NCI-H345 (cell line): ENCODE results near the gene COA7.
"Not testable (repeated sequence)": the region's sequence is repeated elsewhere in the genome, so short reads cannot be mapped to it uniquely, and the experiment has no call there.

Experiments used
- DNase-seq: peaks from one replicate; lab custom pipeline; 2025; lab: John Stamatoyannopoulos, UW

The COA7 gene

DNA sequence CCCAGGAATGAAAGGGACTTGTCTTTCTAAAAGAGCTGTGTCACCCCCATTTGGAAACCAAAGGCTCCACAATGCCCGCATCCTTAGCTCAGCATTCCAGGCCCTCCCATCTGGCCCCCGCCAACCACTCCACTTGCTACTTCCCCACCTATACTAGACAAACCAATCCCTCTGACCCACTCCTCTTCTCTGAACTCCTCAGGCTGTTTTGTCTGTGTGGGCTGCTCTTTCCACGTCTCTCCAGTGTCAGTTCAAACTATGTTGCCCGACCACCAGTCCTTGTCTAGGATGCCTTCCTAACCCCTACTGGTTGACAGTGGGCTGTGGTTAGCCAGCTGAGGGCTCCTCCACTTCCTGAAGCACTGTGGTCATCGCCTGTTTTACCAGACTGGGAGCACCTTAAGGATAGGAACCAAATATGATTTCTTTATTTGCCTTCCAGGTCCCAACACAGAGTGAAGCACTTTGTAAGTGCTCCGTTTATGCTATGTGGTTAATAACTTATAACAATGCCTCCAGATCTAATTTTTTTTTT lies 8.1 kb upstream of the COA7 start:
- DNase-seq: no peak

DNA sequence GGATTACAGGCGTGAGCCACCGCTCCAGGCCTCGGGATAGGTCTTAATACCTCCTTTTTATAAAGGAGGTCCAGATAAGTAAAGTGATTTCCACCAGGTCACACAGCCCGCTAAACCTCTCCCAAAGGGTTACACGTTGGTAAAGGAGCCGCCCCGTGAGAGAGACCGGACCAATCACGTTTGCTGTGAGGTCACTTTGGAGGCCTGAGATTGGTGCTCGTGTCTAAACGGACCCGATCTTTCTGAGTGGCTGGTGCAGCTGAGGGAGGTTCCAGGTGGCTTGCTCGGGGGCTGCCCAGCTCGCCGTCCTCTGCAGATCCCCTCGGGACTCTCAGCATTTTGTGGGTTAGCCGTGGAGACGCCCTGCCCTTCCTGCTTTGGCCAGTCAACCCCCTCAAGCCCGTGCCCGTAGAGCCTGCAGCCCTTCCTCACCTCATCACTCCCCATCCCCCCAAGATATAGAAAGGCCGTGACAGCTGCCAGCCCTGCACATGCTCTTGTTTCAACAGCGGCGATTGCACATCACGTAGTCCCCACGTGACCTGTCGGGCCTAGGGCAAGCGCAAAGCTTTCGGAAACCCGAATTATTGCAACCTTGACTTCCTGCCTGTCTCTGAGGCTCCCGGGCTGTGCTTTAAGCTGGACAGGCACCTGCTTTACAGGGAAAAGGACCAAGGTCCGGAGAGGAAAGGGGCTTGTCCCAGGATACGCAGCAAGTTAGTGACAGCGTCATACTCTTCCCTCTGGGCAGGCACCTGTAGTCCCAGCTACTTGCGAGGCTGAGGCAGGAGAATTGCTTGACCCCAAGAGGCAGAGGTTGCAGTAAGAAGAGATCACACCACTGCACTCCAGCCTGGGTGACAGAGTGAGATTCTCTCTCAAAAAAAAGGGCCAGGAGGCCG lies 5.0 kb upstream of the COA7 start:
- peak; percentile 93 for DNase-seq

DNA sequence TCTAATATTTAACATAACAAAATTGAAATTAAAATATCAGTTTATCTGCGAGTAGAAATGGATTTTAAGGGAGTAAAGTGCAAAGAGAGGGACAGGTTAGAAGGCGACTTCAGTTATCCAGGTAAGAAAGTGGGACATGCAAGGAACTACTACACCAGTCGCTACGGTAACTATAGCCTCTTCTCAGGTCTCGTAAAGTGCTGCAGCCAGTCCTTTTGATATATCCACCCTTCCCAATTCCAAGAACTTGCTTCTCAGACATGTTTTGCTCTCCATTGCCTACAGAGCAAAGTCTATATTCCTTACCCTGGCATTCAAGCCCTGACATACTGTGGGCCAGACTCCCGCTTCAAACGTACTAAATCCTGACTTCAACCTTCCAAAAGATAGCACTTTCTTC lies 2.5 kb downstream of the COA7 start:
- DNase-seq: no peak

DNA sequence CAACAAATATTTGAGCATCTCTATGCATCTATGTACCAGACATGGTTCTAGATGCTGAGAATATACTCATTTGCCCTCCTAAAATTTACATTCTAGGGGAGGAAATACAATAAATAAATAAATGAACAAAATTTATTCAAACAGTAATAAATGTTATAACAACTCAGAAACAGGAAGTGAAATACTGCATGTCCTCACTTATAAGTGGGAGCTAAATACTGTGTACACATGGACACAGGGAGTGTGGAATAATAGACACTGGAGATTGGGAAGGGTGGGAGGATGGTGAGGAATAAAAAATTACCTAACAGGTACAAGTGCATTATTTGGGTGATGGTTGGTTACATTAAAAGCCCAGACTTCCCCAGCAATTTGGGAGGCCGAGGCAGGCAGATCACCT lies 4.3 kb downstream of the COA7 start:
- DNase-seq: no peak

DNA sequence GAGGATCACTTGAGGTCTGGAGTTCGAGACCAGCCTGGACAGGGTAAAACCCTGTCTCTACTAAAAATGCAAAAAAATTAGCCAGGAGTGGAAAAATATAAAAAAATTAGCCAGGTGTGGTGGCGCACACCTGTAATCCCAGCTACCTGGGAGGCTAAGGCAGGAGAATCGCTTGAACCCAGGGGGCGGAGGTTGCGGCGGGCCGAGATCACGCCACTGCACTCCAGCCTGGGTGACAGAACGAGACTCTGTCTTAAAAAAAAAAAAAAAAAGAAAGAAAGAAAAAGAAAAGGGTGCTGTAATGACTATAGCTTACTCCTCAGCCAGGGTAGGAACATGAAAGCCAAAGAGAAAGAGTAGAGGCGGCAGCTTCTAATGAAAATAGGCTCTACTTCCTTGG lies 4.8 kb downstream of the COA7 start:
- DNase-seq: not testable (repeated sequence)

DNA sequence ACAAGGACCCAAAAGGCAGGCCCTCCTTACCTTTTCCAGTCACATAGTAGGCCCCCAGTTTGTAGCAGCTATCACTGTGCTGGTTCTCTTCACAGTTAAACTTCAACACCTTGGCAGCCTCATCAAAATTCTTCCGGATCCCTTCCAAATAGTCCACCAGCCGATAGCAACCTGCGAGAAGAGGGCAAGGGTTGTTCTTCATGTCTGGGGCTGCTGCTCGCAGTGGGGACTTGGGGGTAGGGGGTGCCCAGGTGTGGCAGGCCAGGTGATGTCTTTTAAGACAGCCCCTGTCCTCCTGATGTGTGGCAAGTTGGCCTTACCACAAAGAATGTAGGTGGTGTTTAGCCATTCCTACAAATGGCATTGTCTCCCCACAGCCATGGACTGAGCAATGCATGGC lies 5.5 kb downstream of the COA7 start:
- no peak for DNase-seq

DNA sequence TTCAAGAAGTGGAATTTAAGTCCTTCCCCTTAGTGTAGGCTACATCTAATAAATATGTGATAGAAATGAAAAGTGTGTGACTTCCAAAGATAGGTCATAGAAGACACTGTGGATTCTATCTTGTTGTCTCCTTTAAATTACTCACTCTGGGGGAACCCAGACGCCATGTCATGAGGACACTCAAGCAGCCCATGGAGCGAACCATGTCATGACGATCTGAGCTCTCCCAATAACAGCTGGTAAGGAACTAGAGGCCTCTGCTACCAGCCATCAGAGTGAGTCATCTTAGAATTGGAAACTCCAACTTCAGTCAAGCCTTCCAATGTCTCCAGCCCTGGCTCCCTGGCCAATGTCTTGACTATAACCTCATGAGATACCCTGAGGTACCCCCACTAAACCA lies 6.3 kb downstream of the COA7 start:
- no peak for DNase-seq

DNA sequence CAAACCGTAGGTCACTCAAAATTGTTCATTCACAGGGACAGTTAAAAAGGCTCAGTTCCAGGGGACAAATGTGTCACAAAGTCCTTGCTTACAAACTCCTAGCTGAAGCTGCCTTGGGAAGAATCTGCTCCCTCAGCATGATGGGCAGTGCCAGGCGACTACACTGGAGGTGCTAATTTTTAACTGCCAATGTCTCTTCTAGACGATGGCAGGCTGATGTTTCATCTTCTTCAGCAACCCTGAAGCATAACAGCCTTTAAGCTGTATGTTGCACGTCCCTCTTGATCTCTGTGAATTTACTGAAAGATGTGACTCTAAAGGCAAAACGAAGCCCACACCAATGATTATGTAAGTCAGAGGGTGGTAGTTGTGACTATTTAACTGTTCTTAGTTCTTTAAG lies 11.3 kb downstream of the COA7 start:
- no peak for DNase-seq

DNA sequence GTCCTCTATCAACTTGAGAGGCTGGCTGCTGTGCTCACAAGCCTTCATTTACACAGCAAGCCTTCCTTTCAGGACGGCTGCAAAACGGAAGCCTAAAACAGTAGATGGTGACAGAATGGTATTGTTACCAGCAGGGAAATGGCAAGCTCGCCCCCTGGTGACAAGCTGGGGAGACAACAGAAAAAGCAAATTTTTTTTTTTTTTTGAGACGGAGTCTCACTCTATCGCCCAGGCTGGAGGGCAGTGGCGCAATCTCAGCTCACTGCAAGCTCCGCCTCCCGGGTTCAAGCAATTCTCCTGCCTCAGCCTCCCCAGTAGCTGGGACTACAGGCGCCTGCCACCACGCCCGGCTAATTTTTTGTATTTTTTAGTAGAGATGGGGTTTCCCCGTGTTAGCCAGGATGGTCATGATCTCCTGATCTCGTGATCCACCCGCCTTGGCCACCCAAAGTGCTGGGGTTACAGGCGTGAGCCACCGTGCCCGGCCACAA lies 11.8 kb downstream of the COA7 start:
- peak; percentile 67 for DNase-seq

DNA sequence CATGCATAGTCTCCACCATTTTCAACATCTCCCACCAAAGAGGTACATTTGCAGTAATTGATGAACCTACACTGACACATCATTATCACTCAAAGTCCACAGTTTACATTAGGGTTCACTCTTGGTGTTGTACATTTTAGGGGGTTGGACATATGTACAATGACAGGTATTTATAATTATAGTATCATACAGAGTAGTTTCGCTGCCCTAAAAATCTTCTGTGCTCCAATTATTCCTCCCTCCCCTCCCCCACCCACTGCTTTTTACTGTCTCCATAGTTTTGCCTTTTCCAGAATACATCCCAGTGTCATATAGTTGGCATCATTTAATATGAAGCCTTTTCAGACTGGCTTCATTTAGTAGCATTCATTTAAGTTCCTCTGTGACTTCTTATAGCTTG lies 13.6 kb downstream of the COA7 start:
- no peak for DNase-seq

DNA sequence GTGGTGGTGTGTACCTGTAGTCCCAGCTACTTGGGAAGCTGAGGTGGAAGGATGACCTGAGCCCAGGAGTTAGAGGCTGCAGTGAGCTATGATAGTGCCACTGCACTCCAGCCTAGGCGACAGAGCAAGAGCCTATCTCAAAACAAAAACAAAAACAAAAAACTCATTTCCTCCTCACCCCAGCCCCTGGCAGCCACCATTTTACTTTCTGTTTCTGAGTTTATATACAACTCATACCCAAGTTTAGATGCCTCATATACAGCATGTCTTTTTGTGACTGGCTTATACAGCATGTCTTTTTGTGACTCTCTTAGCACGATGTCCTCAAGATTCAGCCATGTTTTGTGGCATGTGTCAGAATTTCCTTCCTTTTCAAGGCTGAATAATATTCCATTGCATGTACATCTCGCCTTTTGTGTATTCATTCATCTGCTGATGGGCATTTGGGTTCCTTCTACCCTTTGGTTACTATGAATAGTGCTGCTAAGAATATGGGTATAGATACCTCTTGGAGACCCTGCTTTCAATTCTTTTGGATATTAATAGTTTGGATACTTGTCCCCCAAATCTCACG lies 14.7 kb downstream of the COA7 start:
- no peak for DNase-seq

DNA sequence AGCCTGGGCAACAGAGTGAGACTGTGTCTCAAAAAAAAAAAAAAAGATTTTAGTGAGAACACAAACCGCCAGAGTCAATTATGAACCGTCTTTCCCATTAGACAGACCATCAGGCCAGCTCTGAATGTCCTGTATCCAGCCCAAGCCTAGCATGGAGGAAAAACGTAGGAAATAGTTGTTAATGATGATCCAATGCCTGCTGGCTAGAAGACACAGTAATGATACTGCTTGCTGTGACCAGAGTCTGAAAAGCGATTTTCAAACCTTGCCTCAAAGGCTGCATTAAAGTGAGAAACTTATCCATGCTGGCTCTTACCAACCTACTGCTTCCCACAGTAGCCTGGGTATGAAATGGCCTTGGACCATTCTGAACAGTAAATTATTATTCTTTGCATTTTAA lies 17.0 kb downstream of the COA7 start:
- no peak for DNase-seq

DNA sequence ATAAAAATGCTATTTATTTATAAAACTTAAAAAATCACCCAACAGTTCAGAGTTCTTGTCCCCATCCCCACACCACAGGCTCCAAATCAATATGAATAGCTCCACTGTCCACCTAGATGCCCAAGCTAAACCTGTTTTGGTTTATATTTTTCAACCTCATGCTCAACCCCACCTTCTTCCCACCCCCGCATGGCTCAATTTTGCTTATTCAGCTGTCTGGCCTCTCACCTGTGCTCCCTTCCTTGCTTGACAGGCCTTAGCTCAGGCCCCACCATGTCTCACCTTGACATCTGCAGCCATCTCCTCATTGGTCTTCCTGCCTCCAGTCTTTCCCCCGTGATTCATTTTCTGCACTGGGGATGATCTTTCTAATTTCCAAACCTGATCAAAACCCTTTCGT lies 17.8 kb downstream of the COA7 start:
- DNase-seq: no peak

DNA sequence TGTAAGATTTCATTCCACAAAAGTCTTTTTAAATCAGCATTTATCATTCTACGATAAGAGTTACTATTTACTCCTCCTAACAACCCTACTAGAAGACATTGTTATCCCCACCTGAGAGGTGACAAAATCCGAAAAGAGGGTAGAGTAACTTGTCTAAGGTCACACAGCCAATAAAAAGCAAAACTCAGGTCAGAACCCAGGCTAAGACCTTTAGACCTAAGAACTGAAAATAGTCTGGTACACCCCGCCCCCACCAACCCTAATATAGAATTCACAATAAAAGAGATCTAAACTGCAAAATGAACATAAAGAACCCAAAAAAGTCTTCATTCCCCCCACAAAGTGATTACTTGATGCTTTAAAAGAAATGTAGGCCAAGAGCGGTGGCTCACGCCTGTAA lies 18.6 kb downstream of the COA7 start:
- DNase-seq: no peak

DNA sequence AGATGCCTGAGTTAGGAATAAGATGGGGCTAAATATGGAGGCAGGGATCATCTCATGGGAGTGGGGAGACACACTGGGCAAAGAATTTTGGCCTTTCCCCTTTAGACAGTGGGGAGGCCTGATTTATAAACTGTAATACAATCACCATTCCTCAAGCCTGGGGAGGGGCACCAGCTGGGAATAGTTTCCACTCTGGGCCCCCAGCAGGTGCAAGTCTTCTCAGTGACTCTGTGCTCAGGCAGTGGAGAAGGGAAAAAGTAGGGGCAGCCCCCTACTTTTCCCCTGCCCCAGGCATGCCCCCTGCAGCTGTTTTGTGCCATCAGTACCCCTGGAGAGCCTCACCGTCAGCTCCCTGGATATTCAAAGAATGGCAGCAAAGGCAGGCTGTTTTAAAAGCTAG lies 19.1 kb downstream of the COA7 start:
- no peak for DNase-seq

DNA sequence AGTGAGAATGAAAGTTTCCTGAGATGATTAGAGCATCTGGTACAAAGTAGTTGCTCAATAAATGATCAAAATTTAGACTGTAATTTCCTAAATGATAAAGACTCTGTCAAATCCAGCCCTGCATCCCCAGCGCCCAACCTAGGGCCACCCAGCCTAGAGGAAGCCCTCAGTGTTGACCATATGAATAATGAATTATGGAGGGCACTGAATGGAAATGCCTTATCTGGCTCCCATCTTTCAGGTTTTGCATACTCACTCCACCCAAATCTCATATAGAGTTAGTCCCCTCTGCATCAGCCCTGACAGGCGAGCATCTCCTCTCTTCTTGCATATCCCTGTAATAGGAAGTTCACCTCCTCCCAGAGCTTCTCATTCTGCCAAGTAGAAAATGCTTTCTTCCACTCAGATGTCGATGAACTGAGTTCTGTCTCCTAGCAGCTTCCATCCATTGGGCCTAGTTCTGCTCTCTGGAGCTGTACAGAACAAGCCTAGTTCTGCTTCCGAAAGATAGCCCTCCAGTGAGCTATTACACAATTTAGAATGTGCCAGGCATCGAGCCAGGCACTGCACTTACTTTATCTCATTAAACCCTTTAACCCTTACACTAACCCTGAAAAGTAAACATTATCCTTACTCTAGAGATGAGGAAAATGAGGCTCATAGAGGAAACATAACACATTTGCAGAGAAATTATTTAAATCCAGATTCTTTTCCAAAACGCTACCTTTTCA lies 20.9 kb downstream of the COA7 start:
- no peak for DNase-seq

DNA sequence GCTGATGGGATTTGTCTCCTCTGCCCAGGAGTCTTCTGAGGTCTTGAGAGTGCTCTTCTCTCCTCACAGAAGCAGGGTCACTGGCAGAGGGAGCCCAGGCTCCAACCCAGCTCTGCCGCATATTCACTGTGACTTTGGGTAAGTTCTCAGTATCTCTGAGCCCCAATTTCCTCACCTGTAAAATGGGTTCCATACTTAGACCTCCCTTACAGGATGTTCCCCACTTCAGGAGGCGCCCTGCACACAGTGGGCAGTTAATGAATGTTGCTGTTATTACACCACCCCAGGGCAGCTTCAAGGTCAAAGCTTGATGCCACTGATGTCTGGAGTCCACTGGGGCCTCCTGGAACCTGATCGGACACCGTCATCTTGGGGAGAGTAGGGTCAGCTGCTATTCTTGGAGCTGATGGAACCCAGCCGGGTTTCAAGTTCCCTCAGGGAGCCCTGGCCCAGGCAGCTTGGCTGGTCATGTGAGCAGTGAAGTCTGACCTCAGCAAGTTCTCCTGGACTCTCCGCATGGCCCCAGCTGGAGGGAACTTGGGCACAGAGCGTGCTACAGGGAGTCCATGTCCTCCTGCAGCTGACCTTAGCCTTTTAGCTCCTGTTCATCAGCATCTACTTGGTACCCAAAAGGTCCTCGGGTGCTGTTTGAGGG lies 21.8 kb downstream of the COA7 start:
- DNase-seq: no peak

DNA sequence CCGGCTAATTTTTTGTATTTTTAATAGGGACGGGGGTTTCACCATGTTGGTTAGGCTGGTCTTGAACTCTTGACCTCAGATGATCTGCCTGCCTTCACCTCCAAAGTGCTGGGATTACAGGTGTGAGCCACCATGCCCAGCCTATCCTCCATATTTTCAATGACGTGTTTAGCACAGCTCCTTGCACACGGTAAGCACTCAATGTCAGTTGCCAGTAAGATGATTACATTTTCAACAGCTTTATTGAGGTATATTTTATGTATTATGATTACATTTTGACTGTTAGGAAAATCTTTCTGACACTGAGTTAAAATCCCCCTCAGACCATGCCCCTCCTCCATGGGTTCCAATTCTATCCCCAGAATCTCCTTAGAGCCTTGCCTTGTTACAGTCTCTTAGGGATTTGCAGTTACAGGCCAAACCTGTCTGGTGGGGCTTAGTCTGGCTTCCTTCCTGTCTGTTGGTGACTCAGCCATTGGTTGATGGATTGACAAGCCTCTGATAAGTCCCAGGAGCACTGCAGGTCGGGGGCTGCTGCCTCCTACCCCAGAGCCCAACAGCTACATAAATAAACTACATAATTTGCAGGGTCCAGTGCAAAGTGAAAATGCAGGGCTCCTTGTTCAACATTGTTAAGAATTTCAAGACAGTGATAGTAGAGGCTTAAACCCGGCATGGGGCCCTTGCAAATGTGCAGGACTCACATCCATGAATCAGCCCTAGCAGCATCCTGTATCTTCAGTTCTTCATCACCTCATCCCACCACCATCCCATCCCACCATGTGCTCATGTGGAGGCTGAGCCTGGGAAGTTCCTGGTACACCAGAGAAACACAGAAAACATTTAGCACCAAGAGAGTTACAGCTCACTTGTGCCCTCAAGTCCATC lies 23.4 kb downstream of the COA7 start:
- DNase-seq: no peak

DNA sequence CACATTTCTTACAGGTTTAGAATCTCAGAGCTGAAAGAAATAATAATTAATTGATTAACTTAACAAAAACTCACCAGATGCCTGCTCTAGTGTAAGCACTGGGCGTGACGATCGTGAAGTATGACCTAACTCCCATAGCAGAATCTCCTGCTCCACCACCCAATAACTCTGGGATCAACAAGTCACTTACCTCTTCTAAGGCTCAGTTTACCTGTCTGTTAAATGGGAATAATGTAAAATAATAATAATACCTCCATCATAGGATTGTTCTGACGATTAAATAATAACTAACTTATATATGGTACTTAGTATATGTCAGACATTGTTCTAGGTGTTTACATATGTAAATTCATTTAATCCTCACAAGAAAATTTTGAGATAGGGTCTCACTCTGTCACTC lies 24.6 kb downstream of the COA7 start:
- DNase-seq: no peak

DNA sequence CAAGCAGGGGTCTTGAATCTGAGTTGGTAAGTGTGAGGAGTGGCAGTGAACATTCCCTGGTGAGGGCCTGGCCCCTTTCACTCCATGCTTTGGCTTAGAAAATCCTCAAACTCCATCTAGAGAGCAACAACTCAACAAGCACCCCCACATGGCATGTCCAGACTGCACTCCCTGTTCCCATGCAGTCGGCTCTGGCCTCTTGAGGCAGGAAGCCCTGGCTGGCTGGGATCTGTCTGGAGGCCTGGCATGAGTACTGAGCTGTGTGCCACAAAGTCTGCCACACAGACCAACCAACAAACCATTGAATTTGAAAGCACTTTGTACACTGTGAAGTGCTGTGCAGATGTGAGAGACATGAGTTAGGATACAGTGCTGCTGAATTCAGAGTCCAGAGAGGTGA lies 25.2 kb downstream of the COA7 start:
- DNase-seq: no peak

DNA sequence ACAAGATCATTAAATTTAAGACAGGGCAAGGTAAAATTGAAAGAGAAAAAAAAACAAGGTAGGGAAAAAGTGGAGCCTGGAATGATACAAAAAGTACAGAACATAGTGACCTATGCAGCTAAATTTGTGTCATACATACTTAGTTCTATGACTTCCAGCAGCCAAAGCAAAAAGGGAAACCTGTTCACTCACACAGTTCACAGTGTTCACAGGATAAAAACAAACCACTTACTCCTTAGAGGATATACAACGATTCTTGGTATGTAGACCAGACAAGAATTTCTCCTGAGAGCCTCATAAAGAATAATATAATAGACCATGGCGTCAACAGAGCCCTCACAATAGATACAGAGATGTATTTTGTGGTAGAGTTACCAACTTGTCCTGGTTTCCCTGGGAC lies 27.5 kb downstream of the COA7 start:
- no peak for DNase-seq
